Hepatocyte (in vitro differentiated cells): Measurements from ENCODE around the gene ULK4.

ENCODE experiments used
- EZH2 ChIP-seq: fragments of 200-600 bp; sonication (generic); IDR thresholded peaks from 2 replicates; pipeline ENCODE4 v1.6.1; 2016; ENCODE audit warnings: antibody characterized with exemption, mild to moderate bottlenecking, borderline replicate concordance
- EZH2phosphoT487 ChIP-seq: fragments of 200-600 bp; sonication (generic); IDR thresholded peaks from one replicate; pipeline ENCODE4 v1.6.1; 2018; ENCODE audit warnings: antibody characterized with exemption, mild to moderate bottlenecking, low read depth, moderate library complexity; ENCODE audit not compliant: unreplicated experiment, severe bottlenecking
- TF ChIP-seq, protein P1 (sequence below): fragments of 200-600 bp; sonication (generic); IDR thresholded peaks from 2 replicates; pipeline ENCODE4 v1.5.1; 2016; ENCODE audit warnings: antibody characterized with exemption, mild to moderate bottlenecking; ENCODE audit not compliant: poor library complexity

DNA sequence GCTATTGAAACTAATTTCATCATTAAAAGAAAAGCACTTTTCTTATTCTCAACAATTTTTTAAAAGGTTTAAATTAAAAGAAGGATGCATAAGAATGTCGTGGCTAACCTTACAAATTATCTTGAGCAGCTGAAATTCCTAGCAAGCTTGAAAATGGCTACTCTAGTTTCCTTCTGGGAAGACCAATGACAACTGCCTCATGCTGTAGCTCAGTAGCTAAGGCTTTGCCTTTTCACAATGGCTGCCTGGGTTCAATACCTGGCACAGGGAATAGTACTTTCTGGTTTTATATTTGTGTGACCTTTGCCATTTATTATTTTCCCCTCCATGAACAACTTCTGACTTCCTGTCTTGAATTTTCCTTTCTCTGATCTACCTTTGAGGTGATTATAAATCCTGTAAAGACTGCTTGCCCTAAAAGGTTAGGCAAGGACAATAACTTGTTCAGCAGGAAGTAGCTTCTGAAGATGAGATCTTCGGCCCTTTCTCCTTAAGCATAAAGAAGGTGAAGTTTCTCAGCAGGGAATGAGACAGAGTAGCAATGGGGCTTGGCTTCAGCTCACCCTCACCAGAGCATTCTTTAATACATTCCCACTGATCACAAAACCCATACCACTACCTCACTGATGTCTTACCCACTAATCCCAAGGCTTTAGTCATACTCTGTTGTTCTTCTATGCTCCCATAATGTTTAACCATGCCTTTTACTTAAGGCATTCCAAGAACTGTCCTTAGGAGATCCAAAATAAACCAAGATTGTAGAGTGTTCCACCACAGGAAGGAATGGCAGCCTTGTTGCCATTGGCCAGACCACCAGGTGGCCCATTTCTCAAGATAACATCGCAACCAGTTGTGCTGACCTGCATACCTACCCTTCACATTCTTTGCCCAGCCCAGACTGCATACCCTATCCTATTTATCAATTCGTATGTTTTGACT is 276.8 kb downstream of the ULK4 start:
- TF ChIP-seq, protein P1, sequence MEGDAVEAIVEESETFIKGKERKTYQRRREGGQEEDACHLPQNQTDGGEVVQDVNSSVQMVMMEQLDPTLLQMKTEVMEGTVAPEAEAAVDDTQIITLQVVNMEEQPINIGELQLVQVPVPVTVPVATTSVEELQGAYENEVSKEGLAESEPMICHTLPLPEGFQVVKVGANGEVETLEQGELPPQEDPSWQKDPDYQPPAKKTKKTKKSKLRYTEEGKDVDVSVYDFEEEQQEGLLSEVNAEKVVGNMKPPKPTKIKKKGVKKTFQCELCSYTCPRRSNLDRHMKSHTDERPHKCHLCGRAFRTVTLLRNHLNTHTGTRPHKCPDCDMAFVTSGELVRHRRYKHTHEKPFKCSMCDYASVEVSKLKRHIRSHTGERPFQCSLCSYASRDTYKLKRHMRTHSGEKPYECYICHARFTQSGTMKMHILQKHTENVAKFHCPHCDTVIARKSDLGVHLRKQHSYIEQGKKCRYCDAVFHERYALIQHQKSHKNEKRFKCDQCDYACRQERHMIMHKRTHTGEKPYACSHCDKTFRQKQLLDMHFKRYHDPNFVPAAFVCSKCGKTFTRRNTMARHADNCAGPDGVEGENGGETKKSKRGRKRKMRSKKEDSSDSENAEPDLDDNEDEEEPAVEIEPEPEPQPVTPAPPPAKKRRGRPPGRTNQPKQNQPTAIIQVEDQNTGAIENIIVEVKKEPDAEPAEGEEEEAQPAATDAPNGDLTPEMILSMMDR, result no peak
- TF ChIP-seq EZH2 (no peak), EZH2phosphoT487 (no peak)
